Stimulated activated CD4-positive, alpha-beta T cell treated with anti-CD3 and anti-CD28 coated beads, Interleukin-4, amount 100 ng/mL, for 1 hour (primary cell): Measurements from ENCODE around the gene DOCK1.

Experiments
- DNase-seq: peaks from one replicate; pipeline ENCODE4 v3.0.0-alpha.2; 2020

Gene DOCK1

GRCh38 chr10:127415116-127415515 lies 509.9 kb downstream of the DOCK1 start:
- no peak for DNase-seq

- no peak for DNase-seq
These were observed 510.8 kb downstream of the DOCK1 start for GRCh38 chr10:127415901-127416581.

- no peak for DNase-seq
These were observed 511.8 kb downstream of the DOCK1 start for GRCh38 chr10:127417031-127417430.

GRCh38 chr10:127417686-127418401 lies 512.6 kb downstream of the DOCK1 start:
- no peak for DNase-seq

GRCh38 chr10:127418536-127419168 lies 513.4 kb downstream of the DOCK1 start:
- DNase-seq = no peak

- no peak for DNase-seq
These were observed 515.0 kb downstream of the DOCK1 start for GRCh38 chr10:127420138-127420684.

- DNase-seq = no peak
These were observed 518.1 kb downstream of the DOCK1 start for GRCh38 chr10:127423218-127423915.

GRCh38 chr10:127424594-127425264 lies 519.5 kb downstream of the DOCK1 start:
- no peak for DNase-seq

GRCh38 chr10:127426746-127427145 lies 521.5 kb downstream of the DOCK1 start:
- no peak for DNase-seq

- no peak for DNase-seq
These were observed 522.7 kb downstream of the DOCK1 start for GRCh38 chr10:127427926-127428325.

- DNase-seq = no peak
These were observed 523.3 kb downstream of the DOCK1 start for GRCh38 chr10:127428385-127428980.

GRCh38 chr10:127429601-127430312 lies 524.5 kb downstream of the DOCK1 start:
- no peak for DNase-seq

- DNase-seq = no peak
These were observed 526.3 kb downstream of the DOCK1 start for GRCh38 chr10:127431525-127431924.

- no peak for DNase-seq
These were observed 528.8 kb downstream of the DOCK1 start for GRCh38 chr10:127434006-127434405.

GRCh38 chr10:127435246-127435645 lies 530.0 kb downstream of the DOCK1 start:
- no peak for DNase-seq

- no peak for DNase-seq
These were observed 535.1 kb downstream of the DOCK1 start for GRCh38 chr10:127440371-127440770.

- DNase-seq = no peak
These were observed 536.4 kb downstream of the DOCK1 start for GRCh38 chr10:127441350-127442219.

- DNase-seq = no peak
These were observed 536.9 kb downstream of the DOCK1 start for GRCh38 chr10:127442220-127442525.

GRCh38 chr10:127444155-127444554 lies 538.9 kb downstream of the DOCK1 start:
- no peak for DNase-seq

GRCh38 chr10:127447197-127447596 lies 542.0 kb downstream of the DOCK1 start:
- DNase-seq = no peak

- DNase-seq = no peak
These were observed 544.3 kb downstream of the DOCK1 start for GRCh38 chr10:127449490-127449889.
